Hypothalamus (tissue), 51 donors: ENCODE data around the gene MRPS27.
A peak's percentile ranks its signal among the peaks of the same experiment; 100 is the strongest.

ENCODE experiments used
- DNase-seq, 51 donors: peaks; one replicate each; lab custom pipeline; 2025; lab: John Stamatoyannopoulos, UW

The MRPS27 gene

GRCh38 chr5:72237415-72237814 is 82.6 kb downstream of the MRPS27 start:
- DNase-seq: no peak

GRCh38 chr5:72235725-72236124 is 84.3 kb downstream of the MRPS27 start:
- no peak for DNase-seq

DNA sequence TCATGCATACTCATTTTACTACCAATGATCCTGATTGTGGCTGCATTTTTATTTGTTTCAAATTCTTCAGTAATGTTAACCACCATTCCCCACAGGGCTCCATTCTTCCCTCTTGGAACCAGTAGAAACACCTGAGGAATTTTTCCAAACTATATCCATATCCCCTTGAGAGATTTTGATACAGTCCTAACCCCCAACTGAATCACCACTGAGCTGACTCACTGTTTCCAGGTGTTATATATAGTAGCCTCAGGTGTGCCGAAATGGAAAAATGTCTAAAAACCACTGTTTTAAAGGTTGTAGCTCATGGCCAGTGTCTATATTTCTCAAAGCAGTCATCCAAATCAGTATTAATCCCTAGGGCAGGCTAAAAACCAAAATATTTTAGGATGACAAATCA is 85.2 kb downstream of the MRPS27 start:
- no peak for DNase-seq

DNA sequence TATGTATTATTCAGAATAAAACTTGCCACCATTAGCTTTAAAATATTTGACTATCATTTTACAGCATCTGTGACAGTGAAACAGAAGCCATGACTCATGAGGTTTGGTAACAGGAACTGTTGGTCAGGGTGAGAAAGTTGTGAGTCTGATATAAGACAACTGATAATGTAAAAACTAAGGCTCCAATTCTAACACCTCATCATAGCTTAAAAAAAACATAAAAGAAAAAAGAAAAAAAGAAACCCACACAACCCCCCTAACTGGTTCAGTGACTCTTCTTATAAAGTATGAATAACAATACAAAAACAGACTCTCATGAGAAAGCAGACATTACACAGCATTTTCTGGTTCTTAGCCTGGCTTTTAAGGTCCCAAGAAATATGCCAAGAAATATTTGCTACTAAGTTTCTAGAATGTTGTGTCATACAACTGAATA is 85.8 kb downstream of the MRPS27 start:
- no peak for DNase-seq

DNA sequence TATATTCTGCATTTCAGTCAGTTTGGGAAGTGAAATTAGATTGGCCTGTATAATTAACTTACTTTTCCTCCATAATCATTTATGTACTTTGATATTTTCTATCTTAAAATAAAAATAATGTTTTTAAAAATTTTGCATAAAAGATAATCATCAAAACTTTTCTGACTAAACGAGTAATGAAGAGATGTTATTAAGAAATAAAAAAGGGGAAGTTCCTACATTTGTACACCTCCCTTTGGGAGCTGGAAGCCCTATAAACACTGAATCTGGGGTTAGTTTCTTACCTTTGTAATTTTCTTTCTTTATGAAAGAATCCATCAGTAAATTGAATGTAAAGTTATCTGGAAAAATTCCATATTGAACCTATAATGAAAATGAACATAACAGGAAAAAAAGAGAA is 86.2 kb downstream of the MRPS27 start:
- DNase-seq: no peak

- no peak for DNase-seq
Measured at GRCh38 chr5:72232838-72233237, 87.2 kb downstream of the MRPS27 start.

GRCh38 chr5:72231991-72232703 is 87.9 kb downstream of the MRPS27 start:
- no peak for DNase-seq

- DNase-seq: no peak
Measured at GRCh38 chr5:72228960-72229359, 91.1 kb downstream of the MRPS27 start.

GRCh38 chr5:72226950-72227349 is 93.1 kb downstream of the MRPS27 start:
- DNase-seq: peak in 6 of 51 donors; percentile 5 to 21 (median 14)

DNA sequence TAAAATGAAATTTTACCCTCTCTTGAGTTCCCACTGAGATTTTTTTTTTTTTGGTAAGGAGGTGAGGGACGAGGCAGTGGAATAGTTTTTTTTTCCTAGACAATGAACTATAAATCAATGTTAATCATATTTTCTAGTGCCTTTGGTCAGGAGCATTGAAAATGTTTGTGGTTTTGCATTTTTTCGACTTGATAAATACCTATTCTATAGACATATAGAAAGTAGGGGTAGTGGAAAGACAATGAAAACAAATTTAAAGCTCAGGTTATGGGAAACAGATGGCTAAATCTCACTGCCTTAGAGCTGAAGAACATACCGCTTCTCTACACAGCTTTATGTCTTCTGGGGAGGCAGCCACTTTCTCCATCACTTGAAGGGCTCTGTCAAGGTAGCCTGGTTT is 94.3 kb downstream of the MRPS27 start:
- no peak for DNase-seq

DNA sequence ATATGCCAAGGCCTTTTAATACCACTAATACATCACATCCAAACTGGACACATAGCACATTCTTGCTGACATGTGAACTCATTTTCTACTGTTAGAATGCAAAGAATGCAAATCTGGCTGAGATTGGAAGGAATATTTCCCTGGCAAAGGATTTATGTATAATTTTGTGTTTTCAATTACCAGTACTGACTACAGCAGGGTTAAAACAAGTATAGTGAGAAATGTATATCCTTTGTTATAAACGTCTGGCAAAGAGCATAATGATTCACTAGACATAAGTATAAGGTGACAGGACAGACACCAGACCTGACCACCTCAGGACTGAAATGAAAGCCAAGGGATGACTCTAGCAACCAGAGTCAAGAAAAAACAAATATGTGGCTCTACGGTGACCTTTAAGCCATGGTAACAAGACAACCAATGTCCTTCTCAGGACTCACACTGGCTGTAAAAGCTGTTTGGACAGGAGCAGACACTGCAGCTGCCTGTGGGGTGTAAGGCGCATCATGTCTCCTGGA is 95.0 kb downstream of the MRPS27 start:
- no peak for DNase-seq

DNA sequence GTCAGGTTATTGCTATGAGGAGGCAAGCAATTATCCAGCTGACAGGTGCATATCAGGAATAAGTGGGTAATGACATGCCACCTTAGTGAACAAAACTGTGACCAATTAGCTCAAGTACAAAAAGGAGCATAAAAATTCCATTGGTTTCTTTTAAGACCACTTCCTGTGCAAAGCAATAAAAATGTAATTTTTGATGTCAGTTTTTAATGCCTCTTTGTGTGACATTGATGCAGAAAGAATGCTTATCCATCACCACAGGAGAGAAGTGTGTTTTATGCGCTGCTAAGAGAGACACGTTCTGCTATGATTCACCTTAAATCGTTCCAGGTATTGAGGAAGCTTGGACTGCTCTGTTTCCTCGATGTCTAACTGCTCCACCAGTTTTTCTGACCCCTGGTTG is 96.7 kb downstream of the MRPS27 start:
- no peak for DNase-seq

DNA sequence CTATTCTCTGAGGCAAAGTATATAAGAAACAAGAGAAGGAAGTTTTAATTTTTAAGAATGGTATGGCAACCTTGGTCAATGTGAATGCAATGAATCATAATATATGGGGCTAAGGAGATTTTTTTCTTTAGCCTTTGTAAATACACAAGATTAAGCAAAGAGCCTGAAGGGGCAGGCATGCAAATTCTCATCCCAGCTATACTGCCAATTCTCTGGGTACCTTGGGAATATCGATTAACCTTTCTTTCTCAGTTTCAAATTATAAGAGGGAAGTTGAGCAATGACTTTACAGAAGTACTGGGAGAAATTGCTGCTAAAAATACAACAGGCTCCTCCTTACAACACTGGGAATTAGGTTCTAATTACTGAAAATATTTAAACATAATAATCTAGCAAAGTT is 97.5 kb downstream of the MRPS27 start:
- no peak for DNase-seq

DNA sequence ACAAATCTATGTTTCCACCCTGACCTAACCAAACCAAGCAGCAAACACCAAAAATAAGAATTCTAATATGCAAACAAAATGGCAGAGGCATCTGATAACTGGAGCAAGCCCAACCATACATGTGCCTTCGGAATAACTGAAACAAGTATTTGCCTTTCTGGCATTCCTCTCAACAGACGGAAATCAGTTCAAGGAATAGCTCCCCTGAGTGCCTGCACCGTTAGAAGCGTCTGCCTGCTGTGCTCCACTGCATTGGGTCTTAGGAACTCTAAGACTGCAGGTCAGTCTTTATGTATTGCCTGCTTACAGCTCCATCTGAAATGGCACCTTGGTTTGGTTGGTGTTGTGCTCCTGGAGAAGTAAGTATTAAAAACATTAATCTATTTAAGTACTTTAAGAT is 98.5 kb downstream of the MRPS27 start:
- no peak for DNase-seq

- DNase-seq: no peak
Measured at GRCh38 chr5:72221099-72221498, 98.9 kb downstream of the MRPS27 start.

GRCh38 chr5:72216756-72217155 is 103.3 kb downstream of the MRPS27 start:
- DNase-seq: no peak

DNA sequence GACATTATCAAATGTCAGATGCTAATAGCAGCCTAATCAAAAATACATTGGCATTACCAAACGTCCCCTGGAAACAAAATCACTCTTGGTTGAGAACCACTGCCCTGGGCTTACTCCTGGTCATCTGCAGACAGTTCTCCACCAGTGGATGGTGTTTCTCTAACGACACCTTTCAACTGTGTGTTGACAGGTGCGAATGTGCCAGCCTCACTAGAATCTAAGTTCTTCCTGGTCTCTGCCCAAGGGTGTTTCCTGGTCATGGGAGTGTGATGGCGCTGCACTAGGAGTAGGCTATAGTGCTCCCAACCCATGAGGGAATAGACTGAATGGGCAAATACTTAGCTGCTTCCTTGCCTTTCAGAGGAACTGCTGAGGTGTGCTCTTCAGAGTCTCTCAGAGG is 105.9 kb downstream of the MRPS27 start:
- no peak for DNase-seq

DNA sequence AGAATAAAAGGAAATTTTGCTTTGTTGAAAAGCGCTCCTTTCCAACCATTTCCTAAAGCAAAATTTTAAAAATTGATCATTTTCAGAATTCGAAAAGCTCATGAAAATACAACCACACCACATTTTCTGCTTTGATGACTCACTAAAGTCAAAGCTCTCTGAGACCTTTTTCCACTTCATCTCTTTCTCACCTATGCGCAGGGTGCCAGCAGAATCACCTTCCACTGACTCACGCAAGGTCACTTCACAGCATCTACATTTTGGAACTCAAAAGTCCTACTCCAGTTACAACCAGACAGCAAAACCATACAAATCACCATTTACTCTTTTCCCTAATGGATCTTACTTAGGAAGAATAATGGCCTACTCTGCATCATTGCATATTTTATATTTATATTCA is 106.6 kb downstream of the MRPS27 start:
- no peak for DNase-seq

DNA sequence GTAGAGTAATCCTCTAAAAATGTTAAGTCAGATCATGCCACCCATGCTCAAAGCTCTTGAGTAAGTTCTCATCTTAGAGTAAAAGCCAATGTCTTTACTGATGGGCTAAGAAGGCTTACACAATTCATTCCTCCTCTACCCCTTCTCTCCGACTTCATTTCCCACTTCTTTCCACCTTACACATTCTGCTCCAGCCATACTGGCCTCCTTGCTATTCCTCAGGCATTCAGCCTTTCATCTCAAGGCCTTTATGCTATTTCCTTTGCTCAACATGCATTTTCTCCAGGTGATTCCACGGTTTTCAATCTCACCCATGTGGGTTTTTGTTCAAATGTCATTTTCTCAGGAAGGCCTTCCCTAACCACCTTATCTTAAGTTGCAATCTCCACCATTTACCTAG is 107.9 kb downstream of the MRPS27 start:
- no peak for DNase-seq

GRCh38 chr5:72210888-72211678 is 109.0 kb downstream of the MRPS27 start:
- DNase-seq: peak in 22 of 51 donors; percentile 3 to 52 (median 12)

GRCh38 chr5:72209147-72210115 is 110.6 kb downstream of the MRPS27 start:
- peak in 24 of 51 donors; percentile 7 to 54 (median 21) for DNase-seq
